ENCODE results near the gene METTL8. TPM values are rescaled to one million over a fixed set of nuclear protein-coding genes. Genes with fewer than 3 reads are reported as not detected.

METTL8 gene
- total RNA-seq, 2 donors from 2014 or later: 19.4 to 20.0 TPM

DNA sequence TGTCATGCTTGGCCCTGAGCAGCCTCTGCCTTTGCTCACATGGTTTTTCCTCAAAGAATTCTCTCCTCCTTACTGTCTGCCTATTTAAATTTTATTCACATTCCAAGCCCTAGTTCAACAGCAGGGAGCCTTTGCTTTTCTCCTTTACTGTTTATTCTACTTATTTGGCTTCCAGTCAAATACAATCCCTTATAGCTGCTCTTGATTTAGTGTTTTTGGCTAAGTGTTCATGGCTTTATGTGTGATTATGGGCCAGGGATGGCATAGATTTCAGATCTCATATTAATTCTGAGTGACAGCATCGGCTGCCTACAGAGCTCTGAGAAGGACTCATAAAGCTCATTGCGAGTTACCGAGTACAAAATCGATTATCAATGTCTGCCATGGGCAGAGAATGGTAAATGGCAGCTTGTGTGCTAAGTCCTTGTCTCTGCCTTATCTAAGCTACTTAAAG is 106.7 kb downstream of the METTL8 start:
- Histone ChIP-seq H3K27ac (no peak overlapping the region), H3K36me3 (no peaks in the 10 kb centered on the region)
- intact Hi-C loops (cut with DNase I): no loop called here

DNA sequence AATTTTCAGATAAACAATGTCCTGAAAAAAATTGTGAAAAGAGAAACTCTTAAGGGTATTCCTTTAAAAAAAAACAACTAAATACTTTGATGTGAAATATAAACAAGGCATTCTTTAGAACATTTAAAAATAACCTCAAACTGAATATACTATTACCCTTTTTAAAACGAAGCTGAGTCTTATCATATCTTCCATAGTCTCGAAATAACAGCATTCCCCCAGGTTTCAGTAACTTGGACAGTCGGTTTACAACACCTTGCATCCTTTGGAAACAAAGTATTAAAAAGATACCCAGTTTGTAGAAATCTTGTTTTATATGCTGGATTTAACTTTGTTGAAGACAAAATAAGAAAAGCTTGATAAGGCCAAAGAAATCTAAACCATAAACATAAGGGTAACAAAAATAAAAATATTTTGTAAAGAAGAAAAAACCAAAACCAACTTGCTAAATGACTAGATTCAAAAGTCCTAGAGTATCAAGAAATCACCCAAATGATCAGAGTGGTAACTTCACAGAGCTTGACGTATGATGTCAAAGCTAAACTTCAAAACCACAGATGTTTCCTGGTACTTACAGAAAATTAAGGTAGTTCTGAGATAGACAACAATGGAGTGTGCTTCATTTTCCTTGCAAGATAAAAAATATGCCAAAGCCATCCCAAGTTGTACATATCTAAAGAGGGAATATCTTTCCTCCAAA is 107.8 kb downstream of the METTL8 start:
- H3K36me3 ChIP-seq: no peaks in the 10 kb centered on the region
- intact Hi-C loops (cut with DNase I): no loop called here
- H3K4me1 ChIP-seq: no peaks in the 10 kb centered on the region
- no peaks in the 10 kb centered on the region for H3K27me3 ChIP-seq
- DNase-seq: no peak
- no peak overlapping the region for H3K9ac ChIP-seq (ENCODE audit: low read depth in 2 of 2, low read length in 2 of 2)
- no peaks in the 10 kb centered on the region for H3K9me3 ChIP-seq
- no peak overlapping the region for H3K27ac ChIP-seq
- no peak overlapping the region for H3K4me3 ChIP-seq
- TF ChIP-seq, protein P1, sequence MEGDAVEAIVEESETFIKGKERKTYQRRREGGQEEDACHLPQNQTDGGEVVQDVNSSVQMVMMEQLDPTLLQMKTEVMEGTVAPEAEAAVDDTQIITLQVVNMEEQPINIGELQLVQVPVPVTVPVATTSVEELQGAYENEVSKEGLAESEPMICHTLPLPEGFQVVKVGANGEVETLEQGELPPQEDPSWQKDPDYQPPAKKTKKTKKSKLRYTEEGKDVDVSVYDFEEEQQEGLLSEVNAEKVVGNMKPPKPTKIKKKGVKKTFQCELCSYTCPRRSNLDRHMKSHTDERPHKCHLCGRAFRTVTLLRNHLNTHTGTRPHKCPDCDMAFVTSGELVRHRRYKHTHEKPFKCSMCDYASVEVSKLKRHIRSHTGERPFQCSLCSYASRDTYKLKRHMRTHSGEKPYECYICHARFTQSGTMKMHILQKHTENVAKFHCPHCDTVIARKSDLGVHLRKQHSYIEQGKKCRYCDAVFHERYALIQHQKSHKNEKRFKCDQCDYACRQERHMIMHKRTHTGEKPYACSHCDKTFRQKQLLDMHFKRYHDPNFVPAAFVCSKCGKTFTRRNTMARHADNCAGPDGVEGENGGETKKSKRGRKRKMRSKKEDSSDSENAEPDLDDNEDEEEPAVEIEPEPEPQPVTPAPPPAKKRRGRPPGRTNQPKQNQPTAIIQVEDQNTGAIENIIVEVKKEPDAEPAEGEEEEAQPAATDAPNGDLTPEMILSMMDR (IDR thresholded peaks at IDR 0.05): no peak

More for the DNA sequence above, 106.7 kb downstream of the METTL8 start:
- H3K9me3 ChIP-seq: no peaks in the 10 kb centered on the region
- no peaks in the 10 kb centered on the region for H3K4me1 ChIP-seq
- no peak for DNase-seq
- no peak overlapping the region for H3K4me3 ChIP-seq
- TF ChIP-seq, protein P1 (IDR thresholded peaks at IDR 0.05): no peak
- H3K9ac ChIP-seq (ENCODE audit: low read depth in 2 of 2, low read length in 2 of 2): no peak overlapping the region
- H3K27me3 ChIP-seq: no peaks in the 10 kb centered on the region

DNA sequence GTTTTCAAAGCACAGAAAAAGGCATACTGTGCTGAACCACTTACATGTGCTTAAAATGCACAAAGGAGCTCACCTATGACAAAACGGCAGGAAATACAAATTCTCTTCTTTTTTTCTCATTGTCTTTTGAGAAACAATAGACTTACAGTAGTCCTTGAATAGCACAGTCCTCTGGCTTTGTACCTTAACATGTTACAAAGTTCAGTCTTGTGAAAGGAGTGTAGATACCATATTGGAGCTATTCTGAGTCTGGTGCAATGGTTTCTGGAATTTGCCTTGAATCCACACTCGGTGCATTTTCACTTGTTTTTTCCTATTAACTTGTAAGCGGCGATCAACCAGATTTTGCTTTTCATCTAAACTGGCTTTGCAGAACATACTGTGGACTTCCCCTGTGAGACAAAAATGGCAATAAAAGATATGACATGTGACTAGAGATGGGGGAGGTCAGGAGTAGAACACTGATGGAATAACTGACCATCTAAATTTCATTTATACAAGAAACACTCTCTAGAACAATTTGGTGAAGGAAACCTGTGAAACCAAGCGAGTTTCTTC is 109.7 kb downstream of the METTL8 start:
- no peak overlapping the region for H3K9ac ChIP-seq (ENCODE audit: low read depth in 2 of 2, low read length in 2 of 2)
- TF ChIP-seq, protein P1 (IDR thresholded peaks at IDR 0.05): no peak
- H3K4me1 ChIP-seq: no peaks in the 10 kb centered on the region
- H3K9me3 ChIP-seq: no peaks in the 10 kb centered on the region
- no peak overlapping the region for H3K27ac ChIP-seq
- DNase-seq: no peak
- H3K27me3 ChIP-seq: no peaks in the 10 kb centered on the region
- H3K36me3 ChIP-seq: no peaks in the 10 kb centered on the region
- intact Hi-C loops (cut with DNase I): no loop called here
- H3K4me3 ChIP-seq: no peak overlapping the region

DNA sequence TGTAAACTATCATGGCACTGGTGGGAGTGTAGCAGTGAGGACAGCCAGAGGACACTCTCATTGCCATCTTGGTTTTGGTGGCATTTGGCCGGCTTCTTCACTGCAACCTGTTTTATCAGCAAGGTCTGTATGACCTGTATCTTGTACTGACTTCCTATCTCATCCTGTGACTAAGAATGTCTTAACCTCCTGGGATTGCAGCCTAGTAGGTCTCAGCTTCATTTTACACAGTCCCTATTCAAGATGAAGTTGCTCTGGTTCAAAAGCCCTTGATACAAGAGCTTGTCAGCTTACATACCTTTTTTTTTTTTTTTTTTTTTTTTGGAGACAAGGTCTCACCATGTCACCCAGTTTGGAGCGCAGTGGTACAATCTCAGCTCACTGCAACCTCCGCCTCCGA is 110.9 kb downstream of the METTL8 start:
- intact Hi-C loops (cut with DNase I): no loop called here
- no peak for DNase-seq
- Histone ChIP-seq H3K4me3 (no peak overlapping the region), H3K36me3 (no peaks in the 10 kb centered on the region), H3K27me3 (no peaks in the 10 kb centered on the region), H3K27ac (no peak overlapping the region), H3K9me3 (no peaks in the 10 kb centered on the region), H3K4me1 (no peaks in the 10 kb centered on the region), H3K9ac (ENCODE audit: low read depth in 2 of 2, low read length in 2 of 2) (no peak overlapping the region)
- TF ChIP-seq, protein P1 (IDR thresholded peaks at IDR 0.05): no peak

DNA sequence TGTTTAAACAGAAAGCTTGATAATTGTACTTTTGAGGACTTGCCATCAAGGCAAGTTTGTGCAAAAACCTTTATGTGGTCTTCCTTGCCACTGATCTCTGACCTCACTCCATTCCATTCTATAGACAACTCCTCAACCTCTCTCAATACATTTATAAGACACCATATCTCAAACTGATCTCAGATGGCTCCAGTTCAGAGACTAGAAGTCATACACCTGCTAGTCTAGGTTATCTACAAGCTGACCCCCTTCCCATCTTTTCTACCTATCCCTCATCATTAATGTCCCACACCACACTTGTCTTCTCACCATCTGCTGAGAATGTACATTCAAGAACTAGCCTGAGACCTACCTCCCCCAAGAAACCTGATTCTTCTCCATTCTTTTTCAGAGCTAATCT is 113.1 kb downstream of the METTL8 start:
- H3K9me3 ChIP-seq: no peaks in the 10 kb centered on the region
- H3K9ac ChIP-seq (ENCODE audit: low read depth in 2 of 2, low read length in 2 of 2): no peak overlapping the region
- H3K27me3 ChIP-seq: no peaks in the 10 kb centered on the region
- no peaks in the 10 kb centered on the region for H3K36me3 ChIP-seq
- intact Hi-C loops (cut with DNase I): no loop called here
- H3K4me3 ChIP-seq: no peak overlapping the region
- DNase-seq: no peak
- no peak overlapping the region for H3K27ac ChIP-seq
- TF ChIP-seq, protein P1 (IDR thresholded peaks at IDR 0.05): no peak
- no peaks in the 10 kb centered on the region for H3K4me1 ChIP-seq
